TTC549 (cell line): ENCODE data around the gene FGF1.
A peak's percentile ranks its signal among the peaks of the same experiment; 100 is the strongest.

Experiments used
- FAIRE-seq: peaks from 2 replicates; lab custom pipeline; 2012; peaks lifted over from hg19 to GRCh38; lab: Jason Lieb, UNC

FGF1 gene

GRCh38 chr5:142685418-142686209, at the start of gene FGF1:
FGF1 (minus strand) TSS chr5:142686090; CDS start chr5:142614127, 71,963 bp downstream.
- no peak for FAIRE-seq

GRCh38 chr5:142727735-142728047, 41.8 kb upstream of the FGF1 start:
- no peak for FAIRE-seq

GRCh38 chr5:142726188-142726731, 40.4 kb upstream of the FGF1 start:
- no peak for FAIRE-seq

GRCh38 chr5:142725231-142726187, 39.6 kb upstream of the FGF1 start:
- FAIRE-seq: no peak

GRCh38 chr5:142724821-142725220, 38.9 kb upstream of the FGF1 start:
- FAIRE-seq: no peak

GRCh38 chr5:142722896-142723295, 37.0 kb upstream of the FGF1 start:
- no peak for FAIRE-seq

- no peak for FAIRE-seq
Measured at GRCh38 chr5:142722146-142722545, 36.3 kb upstream of the FGF1 start.

- FAIRE-seq: no peak
Measured at GRCh38 chr5:142720641-142721271, 34.9 kb upstream of the FGF1 start.

- no peak for FAIRE-seq
Measured at GRCh38 chr5:142719836-142720370, 34.0 kb upstream of the FGF1 start.

GRCh38 chr5:142717582-142718215, 31.8 kb upstream of the FGF1 start:
- no peak for FAIRE-seq

- peak; percentile 69 for FAIRE-seq
Measured at GRCh38 chr5:142716963-142717362, 31.1 kb upstream of the FGF1 start.

GRCh38 chr5:142715291-142715690, 29.4 kb upstream of the FGF1 start:
- no peak for FAIRE-seq

- no peak for FAIRE-seq
Measured at GRCh38 chr5:142713121-142713706, 27.3 kb upstream of the FGF1 start.

GRCh38 chr5:142703153-142703552, 17.3 kb upstream of the FGF1 start:
- no peak for FAIRE-seq

GRCh38 chr5:142701673-142702311, 15.9 kb upstream of the FGF1 start:
- FAIRE-seq: no peak

GRCh38 chr5:142700566-142700965, 14.7 kb upstream of the FGF1 start:
- FAIRE-seq: no peak

- FAIRE-seq: peak; percentile 64
Measured at GRCh38 chr5:142699184-142699720, 13.4 kb upstream of the FGF1 start.

- no peak for FAIRE-seq
Measured at GRCh38 chr5:142698447-142699183, 12.7 kb upstream of the FGF1 start.

- FAIRE-seq: no peak
Measured at GRCh38 chr5:142697356-142698255, 11.7 kb upstream of the FGF1 start.
